ENCODE results near the gene SENP2.
A peak's percentile ranks its signal among the peaks of the same experiment; 100 is the strongest.
"Not testable (repeated sequence)": the region's sequence is repeated elsewhere in the genome, so short reads cannot be mapped to it uniquely, and the experiment has no call there.

Gene SENP2

DNA sequence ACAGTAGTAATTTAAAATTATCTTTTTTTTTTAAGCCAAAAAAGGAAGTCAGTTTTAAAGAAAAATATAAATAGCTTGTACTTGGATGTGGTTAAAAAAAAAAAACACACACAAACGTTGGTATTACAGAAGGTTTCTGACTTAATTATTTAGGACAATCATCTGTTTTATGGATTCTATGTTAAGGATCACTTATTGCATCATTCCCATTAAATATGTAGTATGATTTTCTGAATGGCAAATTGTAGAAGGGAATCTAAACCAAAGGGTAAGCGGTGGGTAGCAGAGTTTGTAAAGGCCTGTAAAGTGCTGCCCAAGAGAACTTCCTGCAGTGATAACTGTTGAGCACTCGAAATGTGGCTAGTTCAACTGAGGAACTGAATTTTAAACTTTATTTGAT is 8.0 kb downstream of the SENP2 start:
- DNase-seq, result no peak

DNA sequence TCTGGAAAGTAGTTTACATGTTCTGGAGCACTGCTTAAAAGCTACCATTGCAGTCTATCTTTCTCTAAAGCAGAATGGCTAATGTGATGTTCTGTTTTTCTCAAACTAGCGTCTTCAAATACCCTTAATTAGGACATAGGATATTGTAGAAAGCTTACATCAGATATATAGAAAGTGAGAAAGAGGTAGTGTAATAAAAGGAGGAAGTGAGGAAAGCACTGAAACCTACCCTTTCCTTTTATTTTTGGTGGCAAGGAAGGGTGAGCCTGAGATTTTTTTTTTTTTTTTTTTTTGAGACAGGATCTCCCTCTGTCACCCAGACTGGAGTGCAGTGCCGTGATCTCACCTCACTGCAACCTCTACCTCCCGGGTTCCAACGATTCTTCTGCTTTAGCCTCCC is 9.4 kb downstream of the SENP2 start:
- peak; percentile 70 for DNase-seq

DNA sequence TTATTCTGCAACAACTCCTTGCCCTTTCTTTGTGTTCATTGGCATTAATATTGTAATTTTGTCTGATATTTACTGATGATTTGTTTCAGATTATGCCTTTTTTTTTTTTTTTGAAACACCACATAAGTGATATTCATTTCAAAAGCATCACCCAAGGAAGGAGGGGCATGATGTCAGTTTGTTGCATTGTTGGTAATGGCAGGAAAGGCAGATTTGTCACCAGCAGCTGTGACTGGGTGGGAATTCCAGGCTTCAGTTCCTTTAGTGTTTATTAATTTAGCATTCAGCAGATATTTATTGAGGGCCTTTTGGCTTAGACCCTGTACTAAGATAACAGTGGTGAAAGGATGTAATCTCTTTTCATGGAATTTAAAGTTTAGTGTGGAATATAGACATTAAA is 19.5 kb downstream of the SENP2 start:
- peak; percentile 3 for DNase-seq

DNA sequence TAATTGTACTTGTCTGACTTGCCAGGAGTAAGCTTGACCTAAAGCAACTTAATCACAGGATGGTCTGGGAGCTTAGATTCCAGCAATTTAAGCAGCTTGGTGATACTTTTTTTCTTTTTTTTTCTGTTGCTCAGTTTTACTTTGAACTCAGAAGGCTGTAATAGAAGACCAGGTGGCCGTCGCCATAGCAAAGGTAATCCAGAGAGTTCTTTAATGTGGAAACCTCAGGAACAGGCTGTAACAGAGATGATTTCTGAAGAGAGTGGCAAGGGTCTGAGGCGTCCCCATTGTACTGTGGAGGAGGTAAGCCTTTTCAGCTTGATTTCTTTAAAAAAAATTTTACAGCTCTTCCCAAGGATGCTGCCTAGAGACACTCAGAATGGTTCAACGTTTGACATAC is 20.1 kb downstream of the SENP2 start:
- DNase-seq, result no peak

DNA sequence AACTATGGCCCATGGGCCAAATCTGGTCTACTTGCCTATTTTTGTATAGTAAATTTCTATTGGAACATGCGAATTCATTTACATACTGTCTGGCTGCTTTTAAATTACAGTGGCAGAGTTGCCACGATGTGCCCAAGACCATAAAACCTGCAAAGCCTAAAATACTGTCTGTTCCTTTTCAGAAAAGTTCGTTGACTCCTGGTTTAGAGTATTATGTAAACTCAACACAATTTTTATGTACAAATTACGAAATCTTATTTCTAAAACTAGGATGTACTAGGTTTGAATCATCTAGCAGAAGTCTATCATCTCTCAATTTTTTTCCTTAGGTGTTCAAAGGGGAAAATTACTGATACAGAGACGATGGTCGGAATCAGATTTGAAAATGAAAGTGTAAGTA is 26.9 kb downstream of the SENP2 start:
- no peak for DNase-seq

DNA sequence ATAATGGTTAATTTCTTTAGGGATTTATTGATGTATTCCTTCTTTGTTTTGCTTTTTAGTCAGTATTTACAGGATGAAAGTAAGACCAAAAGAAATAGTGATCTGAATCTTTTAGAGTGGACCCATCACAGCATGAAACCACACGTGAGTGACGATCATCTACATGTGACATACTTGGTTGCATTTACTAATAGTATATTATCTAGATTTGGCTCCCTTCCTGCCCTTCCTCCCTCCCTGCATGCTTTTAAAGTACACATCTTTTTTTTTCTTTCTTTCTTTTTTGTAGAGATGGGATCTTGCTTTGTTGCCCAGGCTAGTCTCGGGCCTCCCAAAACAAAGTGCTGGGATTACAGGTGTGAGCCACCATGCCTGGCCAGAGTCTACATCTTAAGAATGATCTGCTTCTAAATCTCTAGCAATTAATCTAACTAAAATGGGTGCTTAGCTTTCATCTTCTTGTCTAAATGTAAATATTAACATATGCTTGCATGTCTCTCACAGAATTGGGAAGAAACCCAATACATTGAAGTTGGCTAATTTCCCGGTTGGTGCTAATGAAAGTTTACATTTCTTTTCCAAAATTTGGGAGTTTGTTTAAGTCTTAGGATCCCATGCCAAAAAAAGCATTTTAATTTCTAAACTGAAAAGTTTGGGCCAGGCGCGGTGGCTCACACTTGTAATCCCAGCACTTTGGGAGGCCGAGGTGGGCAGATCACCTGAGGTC is 38.0 kb downstream of the SENP2 start:
- no peak for DNase-seq

DNA sequence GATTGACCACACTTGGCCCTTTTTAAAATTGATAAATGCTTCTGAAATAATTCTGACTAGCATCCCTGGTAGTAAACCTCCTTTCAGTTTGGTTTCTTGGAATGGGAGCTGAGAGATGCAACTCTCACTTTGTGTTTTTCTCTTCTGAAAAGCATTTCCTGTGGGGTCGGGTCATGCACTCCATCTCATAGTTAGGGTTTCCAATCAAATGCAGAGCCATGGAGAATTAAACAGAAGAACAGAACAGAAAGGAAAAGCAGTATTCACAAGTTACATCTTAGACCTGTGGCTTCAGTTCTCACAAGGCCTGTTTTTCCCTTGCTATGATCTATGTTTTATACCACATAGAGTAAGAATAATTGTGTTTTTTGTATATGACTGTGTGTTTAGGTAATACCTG is 39.7 kb downstream of the SENP2 start:
- no peak for DNase-seq

DNA sequence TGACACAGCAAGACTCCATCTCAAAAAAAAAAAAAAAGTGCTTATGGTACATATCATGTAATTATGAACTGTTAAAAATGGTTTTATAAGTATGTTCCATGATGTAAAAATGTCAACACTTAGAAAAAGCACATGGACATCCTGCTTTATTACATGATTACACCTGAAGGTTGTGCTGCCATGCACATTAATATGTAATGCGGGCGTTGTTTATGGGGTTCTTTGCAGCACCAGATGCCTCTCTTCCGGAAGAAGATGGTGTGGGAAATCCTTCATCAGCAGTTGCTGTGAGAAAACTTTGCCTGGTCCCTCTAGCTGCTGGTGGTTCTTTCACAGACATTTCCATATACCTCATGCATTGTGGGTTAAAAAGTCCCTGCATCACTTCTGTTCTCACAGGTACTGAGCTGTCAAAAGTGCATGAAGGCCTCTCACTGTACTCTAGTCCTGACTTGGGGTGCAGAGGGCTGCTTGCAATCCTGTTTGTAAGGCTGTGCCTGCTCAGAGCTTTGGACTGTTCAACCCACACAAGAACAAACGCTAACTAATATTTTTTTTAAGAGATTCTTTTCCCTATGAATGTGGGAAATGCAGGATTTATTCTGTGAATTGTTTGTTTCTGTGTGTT is 43.6 kb downstream of the SENP2 start:
- DNase-seq, result no peak

DNA sequence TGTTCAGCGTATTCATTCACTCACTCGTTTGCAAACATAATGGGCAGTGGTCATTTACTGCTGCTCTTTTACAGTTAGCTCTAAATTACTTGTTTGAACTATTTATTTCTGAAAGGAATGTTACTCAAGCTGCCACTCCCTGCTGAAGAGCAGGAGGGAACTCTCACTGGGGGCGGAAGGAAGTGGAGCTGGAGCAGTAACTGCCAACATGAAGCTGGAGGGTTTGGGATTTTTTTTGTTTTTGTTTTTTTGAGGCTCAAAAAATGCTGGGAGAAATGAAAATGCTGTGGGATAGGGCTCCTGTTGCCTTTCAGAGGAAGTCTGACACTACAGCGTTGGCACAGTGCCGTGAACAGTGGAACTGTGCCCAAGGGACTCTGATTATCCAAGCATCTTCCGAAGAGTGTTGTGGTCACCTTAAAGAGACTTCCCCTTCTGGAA is 44.1 kb downstream of the SENP2 start:
- DNase-seq, result peak; percentile 20

DNA sequence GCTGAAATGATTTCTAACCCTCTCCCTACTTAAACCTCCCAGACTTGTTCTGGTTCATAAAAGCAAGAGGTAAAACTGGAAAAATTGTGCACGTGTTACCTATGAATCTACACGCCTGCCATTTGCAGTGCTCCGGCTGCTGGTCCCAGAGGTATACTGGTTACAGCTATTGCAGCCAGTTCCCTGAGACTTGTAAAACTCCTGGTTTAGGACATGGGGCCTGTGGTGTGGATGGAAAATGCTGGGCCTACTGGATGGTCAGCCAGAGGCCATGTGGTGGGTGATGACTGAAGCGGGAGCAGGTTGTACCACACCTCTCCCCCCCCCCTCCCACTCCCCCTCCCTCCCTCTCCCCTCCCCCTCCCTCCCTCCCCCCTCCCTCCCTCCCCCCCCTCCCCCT is 45.0 kb downstream of the SENP2 start:
- DNase-seq, result no peak

DNA sequence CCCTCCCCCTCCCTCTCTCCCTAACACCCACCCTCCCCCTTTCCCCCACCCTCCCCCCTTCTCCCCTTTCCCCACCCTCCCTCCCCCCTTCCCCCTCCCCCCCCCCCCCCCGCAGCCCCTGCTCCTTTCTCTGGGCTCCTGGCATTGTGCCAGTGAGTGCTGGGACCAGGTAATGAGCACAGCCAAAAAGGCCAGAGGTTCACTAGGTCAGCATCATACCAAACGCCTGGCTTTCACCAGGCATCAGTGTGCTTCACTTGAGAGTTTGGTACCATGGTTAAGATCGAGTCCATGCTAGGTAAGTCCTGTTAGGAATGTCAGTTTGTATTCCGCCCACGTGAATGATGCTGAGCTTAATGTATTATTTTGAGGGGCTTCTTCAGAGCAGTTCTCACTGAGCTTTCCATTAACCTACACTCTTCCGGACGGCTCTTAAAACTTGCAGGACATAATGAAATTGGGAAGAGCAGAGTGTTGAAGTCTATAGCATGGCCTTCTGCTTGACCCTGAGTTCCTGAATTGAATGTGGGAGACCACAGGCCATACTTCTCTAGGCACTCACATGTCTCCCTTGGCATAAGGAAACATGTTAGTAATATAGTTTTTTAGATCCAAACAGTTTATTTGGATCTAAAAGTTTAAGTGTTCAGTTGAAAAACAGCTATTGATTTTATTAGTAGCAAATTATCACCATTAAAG is 45.6 kb downstream of the SENP2 start:
- no peak for DNase-seq

DNA sequence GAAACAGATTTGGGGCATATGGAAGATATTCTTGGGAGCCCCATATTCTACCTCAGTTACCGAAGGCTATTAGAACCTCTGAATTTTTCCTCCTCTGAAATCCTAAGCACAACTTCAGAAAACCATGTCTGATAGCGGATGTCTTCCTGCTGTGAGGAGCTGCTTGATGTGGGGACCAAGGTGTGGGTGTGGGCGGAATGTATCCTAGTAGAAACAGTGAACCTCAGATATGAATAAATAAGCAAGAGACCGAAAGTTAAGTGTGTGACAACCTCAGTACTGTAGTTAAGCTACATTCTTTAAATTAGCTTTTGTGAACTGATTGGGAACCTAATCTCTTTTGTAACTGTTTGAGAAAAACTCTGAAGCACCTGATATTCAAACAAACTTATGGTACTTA is 46.9 kb downstream of the SENP2 start:
- no peak for DNase-seq

DNA sequence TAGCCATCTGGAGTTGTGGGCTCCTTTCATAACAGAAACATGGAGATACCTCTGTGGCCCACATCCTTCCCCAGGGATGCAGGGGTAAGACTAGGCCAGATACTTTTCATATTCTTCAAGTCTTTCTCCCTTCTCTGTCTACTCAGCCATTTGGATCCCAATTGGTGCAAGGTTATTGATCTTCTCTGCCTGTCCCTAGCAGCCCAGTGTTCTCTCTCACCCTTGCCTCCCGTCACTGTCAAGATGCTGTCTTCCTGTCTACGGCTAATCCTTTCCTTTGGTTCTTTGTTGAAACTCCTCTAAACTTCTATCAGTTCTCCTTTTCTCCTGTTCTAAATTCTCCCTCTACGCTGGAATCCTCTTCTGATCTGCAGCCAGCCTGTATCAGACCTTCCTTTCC is 51.3 kb downstream of the SENP2 start:
- DNase-seq, result no peak

DNA sequence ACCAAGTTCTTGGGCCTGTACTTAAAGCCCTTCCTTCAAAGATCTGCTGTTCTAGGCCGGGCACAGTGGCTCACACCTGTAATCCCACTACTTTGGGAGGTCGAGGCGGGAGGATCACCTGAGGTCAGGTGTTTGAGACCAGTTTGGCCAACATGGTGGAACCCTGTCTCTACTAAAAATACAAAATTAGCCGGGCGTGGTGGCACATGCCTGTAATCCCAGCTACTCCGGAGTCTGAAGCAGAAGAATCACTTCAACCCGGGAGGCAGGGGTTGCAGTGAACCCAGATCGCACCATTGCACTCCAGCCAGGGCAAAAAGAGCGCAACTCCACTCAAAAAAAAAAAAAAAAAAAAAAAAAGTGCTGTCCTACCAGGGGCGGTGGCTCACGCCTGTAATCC is 52.6 kb downstream of the SENP2 start:
- DNase-seq, result not testable (repeated sequence)

DNA sequence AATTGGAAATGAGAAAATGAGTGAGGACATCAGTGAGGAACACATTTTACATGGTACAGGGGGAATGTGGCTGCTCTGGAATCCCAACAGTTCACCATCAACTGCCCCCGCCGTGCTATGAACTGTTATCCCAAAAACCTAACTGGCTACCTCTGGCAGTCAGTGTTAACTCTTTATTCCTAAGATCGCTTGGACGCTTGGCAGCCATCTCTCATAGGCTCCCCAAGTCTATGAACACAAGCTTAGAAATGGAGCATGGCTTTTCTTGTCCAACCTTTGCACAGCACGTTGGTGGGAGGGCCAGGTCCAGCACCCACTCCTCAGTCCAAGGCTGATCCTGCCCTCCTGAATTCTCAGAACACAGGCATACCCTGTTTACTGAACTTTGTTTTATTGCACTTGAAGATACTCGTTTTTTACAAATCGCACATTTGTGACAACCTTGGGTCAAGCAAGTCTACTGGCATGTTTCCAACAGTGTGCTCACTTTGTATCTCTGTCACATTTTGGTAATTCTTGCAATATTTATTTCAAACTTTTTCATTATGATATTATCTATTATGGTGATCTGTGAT is 53.6 kb downstream of the SENP2 start:
- DNase-seq, result no peak

DNA sequence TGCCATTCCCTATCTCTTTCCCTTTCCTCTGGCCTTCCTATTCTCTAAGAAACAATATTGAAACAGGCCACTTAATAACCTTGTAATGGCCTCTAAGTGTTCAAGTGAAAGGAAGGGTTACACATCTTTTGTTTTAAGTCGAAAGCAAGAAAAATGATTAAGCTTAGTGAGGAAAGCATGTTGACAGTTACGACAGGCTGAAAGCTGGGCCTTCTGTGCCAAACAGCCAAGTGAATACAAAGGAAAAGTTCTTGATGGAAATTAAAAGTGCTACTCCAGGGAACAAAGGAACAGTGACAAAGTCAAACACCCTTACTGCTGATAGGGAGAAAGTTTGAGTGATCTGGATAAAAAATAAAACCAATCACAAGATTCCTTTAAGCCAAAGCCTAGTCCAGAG is 54.2 kb downstream of the SENP2 start:
- no peak for DNase-seq

DNA sequence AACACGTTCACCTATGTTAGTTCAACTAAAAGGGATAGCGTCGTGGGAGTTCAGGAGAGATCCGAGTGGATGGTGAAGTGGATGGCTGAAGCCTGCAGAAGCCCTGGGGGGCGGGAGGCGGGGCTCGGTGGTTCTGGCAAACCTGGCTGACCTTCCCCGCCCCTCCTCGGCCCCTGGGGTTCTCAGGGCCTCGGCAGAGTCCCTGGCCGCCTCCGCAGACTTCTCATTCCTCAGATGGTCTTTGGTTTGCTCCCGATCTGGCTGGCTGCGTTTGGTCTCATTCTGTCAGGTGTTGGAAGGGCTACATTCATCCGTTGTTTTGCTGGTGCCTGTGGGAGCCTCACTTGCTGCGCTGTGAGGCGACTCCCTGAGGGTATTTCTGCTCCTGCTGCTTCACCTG is 59.1 kb downstream of the SENP2 start:
- not testable (repeated sequence) for DNase-seq

DNA sequence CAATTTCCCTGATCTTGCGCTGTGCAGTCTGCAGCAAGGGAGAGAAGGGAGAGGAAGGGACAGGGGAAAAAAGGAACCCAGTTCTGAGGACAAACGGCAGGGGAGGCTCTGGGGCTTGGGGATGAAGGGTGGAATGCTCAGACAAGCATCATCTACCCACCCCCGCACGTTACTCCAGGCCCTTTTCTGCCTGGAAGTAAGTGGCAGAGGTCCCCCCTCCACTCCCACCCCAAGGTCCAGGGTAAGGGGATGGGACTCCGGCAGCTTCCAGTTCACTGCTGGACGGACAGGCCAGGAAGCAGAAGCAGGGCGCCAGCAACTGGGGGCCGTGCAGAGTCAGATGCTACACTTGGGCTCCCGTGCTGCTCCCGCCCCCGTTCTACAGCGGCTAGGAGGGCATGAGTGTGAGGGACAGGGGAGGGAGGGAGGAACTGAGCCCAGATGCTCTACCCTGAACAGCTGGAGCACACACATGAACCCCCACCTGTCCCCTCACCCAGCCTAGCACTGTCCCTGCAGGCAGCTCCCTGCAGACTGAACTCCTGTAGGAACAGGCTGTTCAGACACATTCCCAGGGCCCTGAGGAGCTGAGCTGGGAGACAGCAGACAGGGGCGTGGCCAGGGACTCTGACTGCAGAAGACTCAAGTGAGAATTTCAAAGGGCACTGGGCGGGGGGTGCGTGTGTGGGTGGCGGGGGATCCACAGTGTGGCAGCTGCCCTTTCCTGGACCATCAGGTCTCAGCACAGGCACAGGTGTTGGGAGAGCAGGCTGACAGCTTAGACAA is 59.7 kb downstream of the SENP2 start:
- no peak for DNase-seq

DNA sequence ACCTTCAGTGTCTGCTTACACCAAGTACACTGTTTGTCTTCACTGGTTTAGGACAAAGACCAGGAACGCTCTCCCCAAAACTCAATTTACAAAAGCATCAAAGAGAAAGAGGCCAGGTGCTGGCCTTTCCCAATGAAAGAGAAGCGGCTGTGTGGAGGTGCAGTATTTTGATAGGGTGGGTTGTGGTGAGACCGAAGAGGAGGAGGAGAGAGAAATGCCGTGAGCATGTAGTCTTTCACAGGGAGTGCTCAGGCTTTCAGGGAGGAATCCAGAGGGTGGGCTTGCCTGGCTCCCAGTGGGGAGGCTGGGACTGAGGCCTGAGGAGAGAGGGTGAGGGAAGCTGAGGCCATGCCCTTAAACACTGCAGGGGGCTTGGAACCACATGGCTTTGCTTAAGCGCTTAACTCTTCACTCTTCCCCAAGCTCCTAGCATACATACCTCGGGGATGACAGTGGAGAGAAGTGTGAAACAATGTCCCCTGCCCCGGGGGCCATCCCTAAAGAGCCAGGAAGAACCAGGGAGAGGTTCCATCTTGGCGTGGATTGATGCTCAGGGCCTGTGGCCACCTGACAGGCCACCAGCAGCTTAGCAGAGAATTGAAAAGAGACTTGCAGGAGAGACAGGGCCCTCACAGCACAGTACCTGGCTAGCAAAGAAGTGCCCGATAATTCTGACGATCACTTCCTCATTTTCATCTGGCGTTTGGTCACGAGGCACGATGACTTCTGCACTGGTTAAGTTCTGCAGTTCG is 60.5 kb downstream of the SENP2 start:
- no peak for DNase-seq

DNA sequence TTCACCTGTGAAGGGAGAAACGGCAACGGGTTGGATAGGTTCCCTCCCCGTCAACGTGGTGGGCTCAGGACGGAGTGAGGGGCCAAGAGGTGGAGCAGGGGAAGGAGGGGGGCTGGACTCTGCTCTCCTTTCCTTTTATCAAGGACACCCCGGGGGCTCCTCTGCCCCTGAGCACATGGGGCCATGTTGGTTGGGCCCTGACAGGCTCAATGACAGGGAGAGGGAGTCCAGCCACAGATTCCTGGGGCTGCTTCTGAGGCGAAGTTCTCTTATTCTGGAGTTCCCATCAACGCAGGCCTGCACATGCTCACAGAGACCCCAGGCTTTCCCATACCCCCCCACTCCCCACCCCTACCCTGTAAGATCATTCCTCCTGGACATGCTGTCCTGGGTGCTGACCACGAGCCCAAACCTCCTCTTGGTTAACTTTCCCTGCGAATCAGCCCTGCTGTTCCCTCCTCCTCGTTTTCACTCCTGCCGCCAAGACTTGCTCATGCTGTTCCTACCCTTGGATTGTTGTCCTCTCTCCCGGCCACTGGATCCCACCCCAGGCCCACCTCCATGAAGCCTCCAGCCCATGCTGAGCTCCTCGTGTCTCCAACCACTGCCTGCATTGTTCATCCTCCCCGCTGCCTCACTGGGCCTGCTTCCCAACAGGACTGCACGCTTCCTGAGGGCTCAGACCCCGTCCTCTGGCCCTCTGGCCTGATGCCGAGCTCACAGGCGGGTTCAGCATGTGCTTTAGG is 61.2 kb downstream of the SENP2 start:
- no peak for DNase-seq

DNA sequence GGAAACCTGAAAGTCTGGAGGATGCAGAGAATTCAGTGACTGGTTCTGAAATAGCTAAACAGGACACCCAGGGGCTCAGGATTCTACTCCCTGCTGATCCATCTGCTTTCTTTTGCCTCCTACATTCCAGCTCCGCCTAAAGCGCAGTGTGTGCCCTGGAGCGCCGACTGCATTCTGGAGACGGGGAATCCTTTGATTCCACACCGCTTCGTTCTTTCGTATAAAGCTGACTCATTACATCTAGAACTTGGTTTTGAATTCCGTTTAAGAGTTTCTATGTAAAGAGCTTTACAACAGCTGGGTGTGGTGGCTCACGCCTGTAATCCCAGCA is 61.8 kb downstream of the SENP2 start:
- DNase-seq, result no peak

DNA sequence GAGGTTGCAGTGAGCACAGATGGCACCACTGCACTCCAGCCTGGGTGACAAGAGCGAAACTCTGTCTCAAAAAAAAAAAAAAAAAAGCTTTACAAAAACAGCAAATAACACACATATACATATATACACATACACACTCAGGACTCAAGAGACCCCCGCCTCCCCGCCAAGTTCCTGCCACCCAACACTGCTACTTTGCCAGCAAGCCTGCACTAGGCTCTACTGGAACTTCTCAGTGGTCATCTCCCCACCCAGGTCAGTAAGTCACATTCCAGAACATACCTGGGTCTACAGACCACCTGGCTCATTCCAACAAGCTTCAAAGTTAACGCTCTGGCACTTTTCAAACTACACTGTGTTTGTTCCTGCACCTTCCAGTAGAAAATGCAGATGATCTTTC is 62.3 kb downstream of the SENP2 start:
- no peak for DNase-seq

Measured in suppressor macrophage treated with lipopolysaccharide for 4 hours (primary cell).